K562 (cell line): ENCODE data around the gene HSD17B1. TPM values are rescaled to one million over a fixed set of nuclear protein-coding genes. Genes with fewer than 3 reads are reported as not detected.

Experiments used
- ASH1L ChIP-seq: fragments of 450-650 bp; IDR thresholded peaks from 2 replicates; pipeline ENCODE4 v1.6.1; 2018; ENCODE audit warnings: borderline replicate concordance, mild to moderate bottlenecking, low read depth; ENCODE audit not compliant: partially characterized antibody
- C11orf30 ChIP-seq: fragments of 450-650 bp; IDR thresholded peaks from 2 replicates; pipeline ENCODE4 v1.6.1; 2016; ENCODE audit warnings: low read depth, mild to moderate bottlenecking
- FOXA3 ChIP-seq, 2 experiments: fragments of 450-650 bp in 1 of 2; sonication (generic) in 1 of 2; formaldehyde crosslinking; IDR thresholded peaks in 1 of 2; conservative IDR thresholded peaks in 1 of 2; 2 replicates each; pipeline versions ENCODE4 v1.4.0 to v1.8.0; 2020 to 2022; ENCODE audit warnings: mild to moderate bottlenecking in 2 of 2, missing genetic modification reagents in 1 of 2
- ILF3 ChIP-seq: fragments of 450-650 bp; IDR thresholded peaks from 2 replicates; pipeline ENCODE4 v1.6.1; 2018; ENCODE audit warnings: antibody characterized with exemption, mild to moderate bottlenecking, moderate library complexity, borderline replicate concordance
- MBD2 ChIP-seq: sonication (generic); IDR thresholded peaks from 2 replicates; pipeline ENCODE4 v1.6.1; 2016; ENCODE audit warnings: low read depth, borderline replicate concordance
- MCM3 ChIP-seq: fragments of 450-650 bp; IDR thresholded peaks from 2 replicates; pipeline ENCODE4 v1.6.1; 2016
- MCM5 ChIP-seq: fragments of 450-650 bp; IDR thresholded peaks from 2 replicates; pipeline ENCODE4 v1.6.1; 2016; ENCODE audit warnings: low read depth
- MCM7 ChIP-seq, 2 experiments: fragments of 450-650 bp; IDR thresholded peaks; 2 replicates each; pipeline ENCODE4 v1.6.1; 2016 to 2018
- MYNN ChIP-seq, 2 experiments: sonication (generic); formaldehyde crosslinking in 1 of 2; IDR thresholded peaks; 2 replicates each; pipeline versions ENCODE4 v1.5.0 to v1.6.1; 2016 to 2020; ENCODE audit warnings: antibody characterized with exemption in 1 of 2, missing genetic modification reagents in 1 of 2
- NFYB ChIP-seq: IDR thresholded peaks from 2 replicates; pipeline ENCODE4 v1.6.1; 2011; ENCODE audit warnings: mild to moderate bottlenecking, moderate library complexity; ENCODE audit not compliant: insufficient read length; ENCODE audit errors: extremely low read depth
- POLR3G ChIP-seq: IDR thresholded peaks from 2 replicates; pipeline ENCODE4 v1.6.1; 2011; ENCODE audit not compliant: insufficient read length, insufficient replicate concordance; ENCODE audit errors: extremely low read depth
- SIX5 ChIP-seq, 2 experiments: IDR thresholded peaks; 2 replicates each; pipeline ENCODE4 v1.6.1; 2011; ENCODE audit warnings: low read length in 2 of 2, borderline replicate concordance in 1 of 2, low read depth in 1 of 2, mild to moderate bottlenecking in 1 of 2, moderate library complexity in 1 of 2; ENCODE audit not compliant: insufficient read depth in 1 of 2
- SRSF9 ChIP-seq: fragments of 200-400 bp; formaldehyde crosslinking; IDR thresholded peaks from 2 replicates; pipeline ENCODE4 v1.6.1; 2017; ENCODE audit warnings: low read depth, low read length, borderline replicate concordance
- ZFP1 ChIP-seq: fragments of 450-650 bp; formaldehyde crosslinking; IDR thresholded peaks from 2 replicates; pipeline ENCODE4 v1.4.0; 2020; ENCODE audit warnings: mild to moderate bottlenecking, mixed read lengths
- ZNF224 ChIP-seq: sonication (generic); formaldehyde crosslinking; IDR thresholded peaks from 2 replicates; pipeline ENCODE4 v1.8.0; 2022; ENCODE audit warnings: mild to moderate bottlenecking, missing genetic modification reagents
- ZNF24 ChIP-seq: fragments of 450-650 bp; IDR thresholded peaks from 2 replicates; pipeline ENCODE4 v1.6.1; 2016
- polyA plus RNA-seq, 8 experiments: library from polyadenylated mRNA; depleted of rRNA in 4 of 8; stranded (reverse) in 5 of 8; unstranded in 3 of 8; fragments of >200 nt; fragmentation: Nextera tagmentation in 2 of 8; fragmentation: Illumina TruSeq in 1 of 8; extraction: Ambion mirVana in 2 of 8; extraction: Trizol in 1 of 8; gene quantifications; 2 replicates each; pipeline versions ENCODE4 v1.2.1 to v1.2.3, GENCODE V29; 2011 to 2014; ENCODE audit warnings: inconsistent platforms in 1 of 8, missing spikeins in 1 of 8
- total RNA-seq, 7 experiments: library from RNA; depleted of rRNA in 6 of 7; stranded (reverse); fragments of >200 nt in 6 of 7; fragmentation: Illumina TruSeq in 2 of 7; extraction: Trizol in 2 of 7; gene quantifications; 2 replicates each; pipeline versions ENCODE4 v1.2.1 to v1.2.3, GENCODE V29; 2011 to 2021; ENCODE audit warnings: low replicate concordance in 1 of 7
- TF ChIP-seq, protein P1 (sequence below): IDR thresholded peaks from 2 replicates; pipeline ENCODE4 v1.6.1; 2012; ENCODE audit warnings: low read depth, low read length, improper control_type of control experiment, borderline replicate concordance
- TF ChIP-seq, protein P2 (sequence below): fragments of 450-650 bp; IDR thresholded peaks from 2 replicates; pipeline ENCODE4 v1.6.1; 2016; ENCODE audit warnings: mild to moderate bottlenecking
- TF ChIP-seq, protein P3 (sequence below): fragments of 250-450 bp; sonication (Bioruptor Pico); IDR thresholded peaks from 2 replicates; pipeline ENCODE4 v1.8.0; 2021; ENCODE audit warnings: borderline replicate concordance, mild to moderate bottlenecking, moderate library complexity; ENCODE audit not compliant: poor library complexity, severe bottlenecking
- TF ChIP-seq, protein P4 (sequence below): fragments of 250-450 bp; sonication (Bioruptor Pico); IDR thresholded peaks from 2 replicates; pipeline ENCODE4 v1.4.0; 2020
- TF ChIP-seq, protein P5 (sequence below): fragments of 250-450 bp; sonication (Bioruptor Pico); IDR thresholded peaks from 2 replicates; pipeline ENCODE4 v1.8.0; 2021; ENCODE audit warnings: mild to moderate bottlenecking, moderate library complexity

HSD17B1 gene
- total and polyA plus RNA-seq, 9 of the 15 experiments (the other 6 are each of a cell fraction or from before 2014, with no cell fraction given) = 0.55 to 21.1 (median 3.6) TPM

DNA sequence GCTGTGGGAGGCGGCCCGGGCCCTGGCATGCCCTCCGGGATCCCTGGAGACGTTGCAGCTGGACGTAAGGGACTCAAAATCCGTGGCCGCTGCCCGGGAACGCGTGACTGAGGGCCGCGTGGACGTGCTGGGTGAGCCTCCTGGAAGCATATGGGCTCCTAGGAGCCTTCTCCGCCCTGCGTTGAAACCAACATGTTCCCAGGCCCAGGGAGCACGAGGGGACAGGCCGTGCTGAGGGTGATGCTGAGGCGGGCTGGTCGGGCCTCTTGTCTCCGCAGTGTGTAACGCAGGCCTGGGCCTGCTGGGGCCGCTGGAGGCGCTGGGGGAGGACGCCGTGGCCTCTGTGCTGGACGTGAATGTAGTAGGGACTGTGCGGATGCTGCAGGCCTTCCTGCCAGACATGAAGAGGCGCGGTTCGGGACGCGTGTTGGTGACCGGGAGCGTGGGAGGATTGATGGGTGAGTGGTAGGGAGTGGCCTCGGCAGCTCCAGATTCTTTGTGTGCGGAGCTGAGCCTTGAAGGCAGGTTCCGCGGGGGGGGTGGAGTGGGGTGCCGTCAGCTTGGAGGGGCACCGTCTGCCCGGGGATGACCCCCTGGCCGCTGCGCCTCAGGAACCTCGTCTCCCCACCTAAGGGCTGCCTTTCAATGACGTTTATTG lies 567 bp downstream of the HSD17B1 start (continued):
- TF ChIP-seq MYNN (IDR thresholded peaks at IDR 0.05) = no peak; the same call in 1 of the 2 replicates
- TF ChIP-seq MYNN (CRISPR knock-in tag; IDR thresholded peaks at IDR 0.05) = no peak
- 0 out of 2 replicates have a peak, but pooled peaks have one; percentile 16 for TF ChIP-seq ZNF24
- TF ChIP-seq, protein P1, sequence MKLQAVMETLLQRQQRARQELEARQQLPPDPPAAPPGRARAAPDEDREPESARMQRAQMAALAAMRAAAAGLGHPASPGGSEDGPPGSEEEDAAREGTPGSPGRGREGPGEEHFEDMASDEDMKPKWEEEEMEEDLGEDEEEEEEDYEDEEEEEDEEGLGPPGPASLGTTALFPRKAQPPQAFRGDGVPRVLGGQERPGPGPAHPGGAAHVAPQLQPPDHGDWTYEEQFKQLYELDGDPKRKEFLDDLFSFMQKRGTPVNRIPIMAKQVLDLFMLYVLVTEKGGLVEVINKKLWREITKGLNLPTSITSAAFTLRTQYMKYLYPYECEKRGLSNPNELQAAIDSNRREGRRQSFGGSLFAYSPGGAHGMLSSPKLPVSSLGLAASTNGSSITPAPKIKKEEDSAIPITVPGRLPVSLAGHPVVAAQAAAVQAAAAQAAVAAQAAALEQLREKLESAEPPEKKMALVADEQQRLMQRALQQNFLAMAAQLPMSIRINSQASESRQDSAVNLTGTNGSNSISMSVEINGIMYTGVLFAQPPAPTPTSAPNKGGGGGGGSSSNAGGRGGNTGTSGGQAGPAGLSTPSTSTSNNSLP = no peak
- TF ChIP-seq MCM3 = no peak
- TF ChIP-seq, protein P2, sequence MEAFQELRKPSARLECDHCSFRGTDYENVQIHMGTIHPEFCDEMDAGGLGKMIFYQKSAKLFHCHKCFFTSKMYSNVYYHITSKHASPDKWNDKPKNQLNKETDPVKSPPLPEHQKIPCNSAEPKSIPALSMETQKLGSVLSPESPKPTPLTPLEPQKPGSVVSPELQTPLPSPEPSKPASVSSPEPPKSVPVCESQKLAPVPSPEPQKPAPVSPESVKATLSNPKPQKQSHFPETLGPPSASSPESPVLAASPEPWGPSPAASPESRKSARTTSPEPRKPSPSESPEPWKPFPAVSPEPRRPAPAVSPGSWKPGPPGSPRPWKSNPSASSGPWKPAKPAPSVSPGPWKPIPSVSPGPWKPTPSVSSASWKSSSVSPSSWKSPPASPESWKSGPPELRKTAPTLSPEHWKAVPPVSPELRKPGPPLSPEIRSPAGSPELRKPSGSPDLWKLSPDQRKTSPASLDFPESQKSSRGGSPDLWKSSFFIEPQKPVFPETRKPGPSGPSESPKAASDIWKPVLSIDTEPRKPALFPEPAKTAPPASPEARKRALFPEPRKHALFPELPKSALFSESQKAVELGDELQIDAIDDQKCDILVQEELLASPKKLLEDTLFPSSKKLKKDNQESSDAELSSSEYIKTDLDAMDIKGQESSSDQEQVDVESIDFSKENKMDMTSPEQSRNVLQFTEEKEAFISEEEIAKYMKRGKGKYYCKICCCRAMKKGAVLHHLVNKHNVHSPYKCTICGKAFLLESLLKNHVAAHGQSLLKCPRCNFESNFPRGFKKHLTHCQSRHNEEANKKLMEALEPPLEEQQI = no peak
- TF ChIP-seq, protein P3, sequence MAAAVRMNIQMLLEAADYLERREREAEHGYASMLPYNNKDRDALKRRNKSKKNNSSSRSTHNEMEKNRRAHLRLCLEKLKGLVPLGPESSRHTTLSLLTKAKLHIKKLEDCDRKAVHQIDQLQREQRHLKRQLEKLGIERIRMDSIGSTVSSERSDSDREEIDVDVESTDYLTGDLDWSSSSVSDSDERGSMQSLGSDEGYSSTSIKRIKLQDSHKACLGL (CRISPR knock-in tag) = no peak
- no peak for TF ChIP-seq ZFP1 (CRISPR knock-in tag)
- TF ChIP-seq MBD2 = no peak
- TF ChIP-seq, protein P4, sequence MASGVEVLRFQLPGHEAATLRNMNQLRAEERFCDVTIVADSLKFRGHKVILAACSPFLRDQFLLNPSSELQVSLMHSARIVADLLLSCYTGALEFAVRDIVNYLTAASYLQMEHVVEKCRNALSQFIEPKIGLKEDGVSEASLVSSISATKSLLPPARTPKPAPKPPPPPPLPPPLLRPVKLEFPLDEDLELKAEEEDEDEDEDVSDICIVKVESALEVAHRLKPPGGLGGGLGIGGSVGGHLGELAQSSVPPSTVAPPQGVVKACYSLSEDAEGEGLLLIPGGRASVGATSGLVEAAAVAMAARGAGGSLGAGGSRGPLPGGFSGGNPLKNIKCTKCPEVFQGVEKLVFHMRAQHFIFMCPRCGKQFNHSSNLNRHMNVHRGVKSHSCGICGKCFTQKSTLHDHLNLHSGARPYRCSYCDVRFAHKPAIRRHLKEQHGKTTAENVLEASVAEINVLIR (CRISPR knock-in tag) = no peak
- TF ChIP-seq SIX5 (IDR thresholded peaks at IDR 0.05; ENCODE audit: borderline replicate concordance in 1 of 2, insufficient read depth in 1 of 2, low read depth in 1 of 2, low read length in 2 of 2) = no peak
- TF ChIP-seq SRSF9 = no peak
- TF ChIP-seq ZNF224 (CRISPR knock-in tag) = no peak
- no peak for TF ChIP-seq ASH1L
- no peak for TF ChIP-seq MCM5
- no peak for TF ChIP-seq NFYB
- no peak for TF ChIP-seq FOXA3 (CRISPR knock-in tag; conservative IDR thresholded peaks at IDR 0.05 in 1 of 2, IDR thresholded peaks at IDR 0.05 in 1 of 2)
- TF ChIP-seq, protein P5, sequence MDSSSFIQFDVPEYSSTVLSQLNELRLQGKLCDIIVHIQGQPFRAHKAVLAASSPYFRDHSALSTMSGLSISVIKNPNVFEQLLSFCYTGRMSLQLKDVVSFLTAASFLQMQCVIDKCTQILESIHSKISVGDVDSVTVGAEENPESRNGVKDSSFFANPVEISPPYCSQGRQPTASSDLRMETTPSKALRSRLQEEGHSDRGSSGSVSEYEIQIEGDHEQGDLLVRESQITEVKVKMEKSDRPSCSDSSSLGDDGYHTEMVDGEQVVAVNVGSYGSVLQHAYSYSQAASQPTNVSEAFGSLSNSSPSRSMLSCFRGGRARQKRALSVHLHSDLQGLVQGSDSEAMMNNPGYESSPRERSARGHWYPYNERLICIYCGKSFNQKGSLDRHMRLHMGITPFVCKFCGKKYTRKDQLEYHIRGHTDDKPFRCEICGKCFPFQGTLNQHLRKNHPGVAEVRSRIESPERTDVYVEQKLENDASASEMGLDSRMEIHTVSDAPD (CRISPR knock-in tag) = no peak
- TF ChIP-seq ILF3 = no peak
- TF ChIP-seq MCM7 (IDR thresholded peaks at IDR 0.05) = no peak
- TF ChIP-seq POLR3G = no peak
- no peak for TF ChIP-seq C11orf30
